Fibroblast of villous mesenchyme (primary cell): ENCODE results near the gene ANXA2. TPM values are rescaled to one million over a fixed set of nuclear protein-coding genes. Genes with fewer than 3 reads are reported as not detected.

Source experiments
- DNase-seq: peaks from one replicate; pipeline ENCODE4 v3.0.0-alpha.2; 2010; ENCODE audit warnings: low read depth
- H3K4me3 ChIP-seq: 2 replicates; pipeline ENCODE4 v1.5.1; 2011; ENCODE audit warnings: low read depth, mild to moderate bottlenecking, low read length
- CTCF ChIP-seq: IDR thresholded peaks from 2 replicates; pipeline ENCODE4 v1.5.1; 2012; ENCODE audit warnings: low read depth, mild to moderate bottlenecking, low read length; ENCODE audit not compliant: insufficient read depth
- total RNA-seq: library from RNA; depleted of rRNA; stranded (reverse); fragments of >200 nt; gene quantifications from 2 replicates; pipeline ENCODE4 v1.2.3, GENCODE V29; 2012

Gene ANXA2
- total RNA-seq, 1 donor = 3,211 TPM

GRCh38 chr15:60371175-60372051, 26.4 kb downstream of the ANXA2 start:
- DNase-seq = peak; percentile 97
- H3K4me3 ChIP-seq = no peak overlapping the region
- TF ChIP-seq CTCF = no peak

DNA sequence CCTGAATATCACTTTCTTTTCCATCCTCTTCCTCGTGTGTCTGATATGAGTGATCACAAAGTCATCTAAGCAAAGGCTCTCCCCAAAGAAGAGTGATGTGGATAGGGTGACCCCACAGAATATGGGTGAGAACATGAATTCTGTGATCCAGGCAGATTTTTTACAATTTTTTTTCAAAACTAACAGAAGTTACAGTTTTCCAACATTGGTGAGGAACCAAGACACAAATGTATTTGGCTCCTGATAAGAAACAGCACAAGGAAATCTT, 27.0 kb downstream of the ANXA2 start:
- no peak for TF ChIP-seq CTCF
- no peak overlapping the region for H3K4me3 ChIP-seq
- DNase-seq = no peak

- no peak overlapping the region for H3K4me3 ChIP-seq
- no peak for DNase-seq
- no peak for TF ChIP-seq CTCF
These were observed 27.5 kb downstream of the ANXA2 start for GRCh38 chr15:60370105-60370868.

DNA sequence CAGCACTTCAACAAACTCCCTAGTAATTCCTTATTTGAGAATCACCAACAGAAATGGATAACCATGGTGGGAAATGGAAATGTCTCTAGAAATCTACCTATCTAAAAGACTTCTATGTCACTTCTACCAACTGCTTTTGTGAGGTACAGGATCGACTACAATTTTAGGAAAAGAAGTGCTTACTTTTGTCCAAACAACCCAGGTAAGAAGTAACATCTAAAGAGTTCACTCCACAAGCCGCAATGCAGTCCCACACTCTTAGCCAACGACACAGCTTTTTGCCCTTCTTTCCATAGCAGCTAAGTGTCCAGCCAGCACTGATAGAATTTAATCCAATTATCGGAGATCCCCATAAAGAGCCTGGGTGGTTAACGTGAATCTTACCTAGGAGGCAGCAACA, 28.1 kb downstream of the ANXA2 start:
- TF ChIP-seq CTCF = no peak
- H3K4me3 ChIP-seq = no peak overlapping the region
- DNase-seq = no peak

DNA sequence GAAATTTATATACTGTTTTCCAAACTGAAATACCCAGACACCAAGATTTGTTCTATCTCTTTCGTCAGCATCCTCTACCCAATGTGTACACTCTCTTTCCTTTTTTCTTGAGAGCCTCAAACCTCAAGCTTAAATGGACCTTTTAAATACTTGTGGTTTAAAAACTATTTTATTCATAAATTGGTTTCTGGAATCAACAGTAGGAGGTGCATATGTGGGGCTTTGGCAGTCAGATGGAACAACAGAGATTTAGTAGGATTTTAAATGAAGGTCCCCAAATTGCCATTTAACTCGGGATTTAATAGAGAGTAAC, 33.2 kb downstream of the ANXA2 start:
- no peak for DNase-seq
- H3K4me3 ChIP-seq = no peak overlapping the region
- no peak for TF ChIP-seq CTCF

DNA sequence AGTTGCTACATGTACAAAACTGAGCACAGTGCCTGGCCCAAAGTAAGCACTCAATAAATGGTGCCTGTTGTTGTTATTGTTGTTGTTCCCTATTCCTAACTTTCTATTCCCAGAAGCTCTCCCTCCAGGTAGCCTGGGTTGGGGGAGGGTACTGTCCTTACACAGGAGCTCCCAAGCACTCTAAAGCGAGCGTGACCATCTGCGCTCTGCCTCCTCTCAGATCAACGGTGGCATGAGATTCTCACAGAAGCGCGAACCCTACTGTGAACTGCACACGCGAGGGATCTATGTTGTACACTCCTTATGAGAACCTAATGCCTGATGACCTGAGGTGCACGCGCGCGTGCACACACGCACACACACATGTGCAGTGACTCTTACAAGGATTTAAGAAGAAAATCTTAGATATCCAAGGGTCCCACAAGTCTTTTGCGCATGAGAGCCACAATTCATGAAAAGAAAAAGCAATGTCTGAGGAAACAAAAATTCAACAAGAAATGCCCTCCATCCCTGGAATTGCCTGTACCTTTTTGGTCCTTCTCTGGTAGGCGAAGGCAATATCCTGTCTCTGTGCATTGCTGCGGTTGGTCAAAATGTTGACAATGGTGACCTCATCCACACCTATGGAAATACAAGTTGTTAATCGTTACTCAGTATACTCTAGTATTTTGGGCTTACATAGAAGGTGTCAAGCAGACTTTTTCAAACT, 33.7 kb downstream of the ANXA2 start:
- no peak for DNase-seq
- no peak overlapping the region for H3K4me3 ChIP-seq
- TF ChIP-seq CTCF = no peak
